Measurements from ENCODE around the gene ARFGAP1. TPM values are rescaled to one million over a fixed set of nuclear protein-coding genes. Genes with fewer than 3 reads are reported as not detected.
A peak's percentile ranks its signal among the peaks of the same experiment; 100 is the strongest.

ARFGAP1 gene
- total and polyA plus RNA-seq, 2 donors from 2014 or later = 40.4 to 84.3 TPM

DNA sequence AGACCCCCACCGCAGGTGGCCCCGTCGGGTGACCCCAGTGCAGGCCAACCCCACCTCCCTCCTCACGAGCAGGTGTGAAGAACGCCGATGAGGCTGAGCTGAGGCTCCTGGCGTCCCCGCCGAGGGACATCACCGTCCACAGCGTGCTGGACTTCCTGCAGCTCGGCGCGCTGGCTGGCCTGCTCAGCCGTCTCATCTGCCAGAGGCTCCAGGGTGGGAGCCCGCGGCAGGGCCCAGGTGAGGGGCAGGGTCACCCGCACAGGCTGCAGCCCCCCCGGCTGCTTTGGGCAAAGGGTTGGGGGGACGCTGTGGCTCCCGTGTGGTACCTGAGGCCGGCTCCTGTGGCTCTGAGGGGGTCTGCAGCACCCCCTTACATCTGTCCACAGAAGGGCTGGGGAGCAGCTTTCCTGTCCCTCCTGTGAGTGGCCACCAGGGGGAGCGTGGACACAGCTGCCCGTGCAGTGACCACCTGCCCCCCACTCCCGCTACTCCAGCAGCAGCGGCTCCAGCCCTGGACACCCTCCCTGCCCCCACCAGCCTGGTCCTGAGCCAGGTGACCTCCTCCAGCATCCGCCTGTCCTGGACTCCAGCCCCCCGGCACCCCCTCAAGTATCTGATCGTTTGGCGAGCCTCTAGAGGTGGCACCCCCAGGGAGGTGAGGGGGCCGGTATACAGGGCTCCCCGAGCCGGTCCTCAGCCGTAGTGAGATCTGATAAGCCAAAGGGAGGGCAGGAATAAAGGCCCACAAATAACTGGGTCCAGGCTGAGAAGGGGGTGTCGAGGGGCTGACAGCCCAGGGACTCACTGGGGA lies 36.9 kb downstream of the ARFGAP1 start:
- no peaks in the 10 kb centered on the region for H3K27me3 ChIP-seq (ENCODE audit: control insufficient read depth, insufficient read depth, low read length)
- H3K9ac ChIP-seq (ENCODE audit: low read length in 3 of 3) = no peak overlapping the region
- DNase-seq = peak in 4 of 5 donors; percentile 55 to 86 (median 74)
- H3K4me1 ChIP-seq (ENCODE audit: control insufficient read depth in 2 of 3, insufficient read depth in 2 of 3, low read depth in 1 of 3, low read length in 3 of 3) = no peaks in the 10 kb centered on the region
- H3K4me3 ChIP-seq (ENCODE audit: low read length in 3 of 3) = no peak overlapping the region
- FAIRE-seq = no peak
- no peak overlapping the region for H3K27ac ChIP-seq (ENCODE audit: low read depth in 2 of 2, low read length in 2 of 2)
- TF ChIP-seq, protein P1, sequence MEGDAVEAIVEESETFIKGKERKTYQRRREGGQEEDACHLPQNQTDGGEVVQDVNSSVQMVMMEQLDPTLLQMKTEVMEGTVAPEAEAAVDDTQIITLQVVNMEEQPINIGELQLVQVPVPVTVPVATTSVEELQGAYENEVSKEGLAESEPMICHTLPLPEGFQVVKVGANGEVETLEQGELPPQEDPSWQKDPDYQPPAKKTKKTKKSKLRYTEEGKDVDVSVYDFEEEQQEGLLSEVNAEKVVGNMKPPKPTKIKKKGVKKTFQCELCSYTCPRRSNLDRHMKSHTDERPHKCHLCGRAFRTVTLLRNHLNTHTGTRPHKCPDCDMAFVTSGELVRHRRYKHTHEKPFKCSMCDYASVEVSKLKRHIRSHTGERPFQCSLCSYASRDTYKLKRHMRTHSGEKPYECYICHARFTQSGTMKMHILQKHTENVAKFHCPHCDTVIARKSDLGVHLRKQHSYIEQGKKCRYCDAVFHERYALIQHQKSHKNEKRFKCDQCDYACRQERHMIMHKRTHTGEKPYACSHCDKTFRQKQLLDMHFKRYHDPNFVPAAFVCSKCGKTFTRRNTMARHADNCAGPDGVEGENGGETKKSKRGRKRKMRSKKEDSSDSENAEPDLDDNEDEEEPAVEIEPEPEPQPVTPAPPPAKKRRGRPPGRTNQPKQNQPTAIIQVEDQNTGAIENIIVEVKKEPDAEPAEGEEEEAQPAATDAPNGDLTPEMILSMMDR (IDR thresholded peaks at IDR 0.05; ENCODE audit: borderline replicate concordance, extremely low read depth, insufficient read depth) = peak; percentile 70
- H3K9me3 ChIP-seq (ENCODE audit: control insufficient read depth in 2 of 3, insufficient read depth in 1 of 3, low read length in 3 of 3) = no peaks in the 10 kb centered on the region
- intact Hi-C loops (cut with DNase I) = no loop called here
- no peaks in the 10 kb centered on the region for H3K36me3 ChIP-seq (ENCODE audit: control insufficient read depth in 2 of 3, insufficient read depth in 3 of 3, low read length in 3 of 3)

DNA sequence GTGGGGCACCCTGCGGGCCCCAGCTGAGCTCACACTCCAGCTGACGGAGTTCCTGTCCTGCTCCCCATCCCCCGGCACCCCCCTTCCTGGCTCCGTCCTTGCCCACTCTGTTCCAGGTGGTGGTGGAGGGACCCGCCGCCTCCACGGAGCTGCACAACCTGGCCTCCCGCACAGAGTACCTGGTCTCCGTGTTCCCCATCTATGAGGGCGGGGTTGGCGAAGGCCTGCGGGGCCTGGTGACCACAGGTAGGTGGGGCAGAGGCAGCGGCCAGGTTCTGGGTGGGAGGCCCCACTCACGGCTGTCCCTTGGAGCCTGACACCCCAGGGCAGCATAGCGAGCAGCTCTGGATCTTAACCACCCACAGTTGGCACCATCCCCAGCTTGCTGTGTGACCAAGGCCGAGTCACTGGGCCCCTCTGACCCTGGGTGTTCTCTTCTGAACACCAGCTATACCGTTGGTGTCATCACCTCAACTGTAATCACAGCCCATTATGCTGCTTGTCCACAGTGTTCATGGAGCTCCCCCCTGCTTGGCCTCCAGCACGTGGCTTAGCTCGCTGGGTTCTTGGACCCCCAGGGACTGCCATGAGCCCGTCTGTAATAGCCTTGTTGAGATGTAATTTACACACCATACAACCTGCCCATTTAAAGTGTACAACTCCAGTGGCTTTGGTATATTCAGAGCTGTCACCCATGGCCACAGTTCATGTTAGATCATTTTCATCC lies 37.8 kb downstream of the ARFGAP1 start:
- Histone ChIP-seq H3K27ac (ENCODE audit: low read depth in 2 of 2, low read length in 2 of 2) (no peak overlapping the region), H3K9me3 (ENCODE audit: control insufficient read depth in 2 of 3, insufficient read depth in 1 of 3, low read length in 3 of 3) (no peaks in the 10 kb centered on the region), H3K36me3 (ENCODE audit: control insufficient read depth in 2 of 3, insufficient read depth in 3 of 3, low read length in 3 of 3) (no peaks in the 10 kb centered on the region), H3K27me3 (ENCODE audit: control insufficient read depth, insufficient read depth, low read length) (no peaks in the 10 kb centered on the region), H3K9ac (ENCODE audit: low read length in 3 of 3) (no peak overlapping the region), H3K4me3 (ENCODE audit: low read length in 3 of 3) (no peak overlapping the region), H3K4me1 (ENCODE audit: control insufficient read depth in 2 of 3, insufficient read depth in 2 of 3, low read depth in 1 of 3, low read length in 3 of 3) (no peaks in the 10 kb centered on the region)
- TF ChIP-seq, protein P1 (IDR thresholded peaks at IDR 0.05; ENCODE audit: borderline replicate concordance, extremely low read depth, insufficient read depth) = no peak
- FAIRE-seq (no peak), DNase-seq (no peak)
- intact Hi-C loops (cut with DNase I) = no loop called here

DNA sequence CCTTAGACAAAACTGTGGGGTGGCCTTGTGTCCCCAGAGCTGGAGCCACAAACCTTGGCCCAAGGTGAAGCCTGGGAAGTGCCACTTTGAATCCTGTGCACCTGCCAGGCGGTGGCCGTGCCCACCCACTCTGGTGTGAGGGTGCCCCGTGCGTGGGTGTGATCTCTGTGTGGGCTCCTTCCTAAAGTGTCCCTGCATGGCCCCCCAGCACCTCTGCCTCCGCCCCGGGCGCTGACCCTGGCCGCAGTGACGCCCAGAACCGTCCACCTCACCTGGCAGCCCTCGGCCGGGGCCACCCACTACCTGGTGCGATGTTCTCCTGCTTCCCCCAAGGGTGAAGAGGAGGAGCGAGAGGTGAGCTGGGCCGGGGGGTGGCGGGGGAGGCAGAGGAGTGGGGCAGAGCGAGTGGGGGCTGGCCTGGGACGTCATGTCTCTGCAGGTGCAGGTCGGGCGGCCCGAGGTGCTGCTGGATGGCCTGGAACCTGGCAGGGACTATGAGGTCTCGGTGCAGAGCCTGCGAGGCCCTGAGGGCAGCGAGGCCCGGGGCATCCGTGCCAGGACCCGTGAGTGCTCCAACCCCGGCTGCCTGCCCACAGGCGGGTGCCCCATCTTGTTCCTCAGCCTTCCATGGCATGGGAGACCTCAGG lies 38.7 kb downstream of the ARFGAP1 start:
- Histone ChIP-seq H3K4me1 (ENCODE audit: control insufficient read depth in 2 of 3, insufficient read depth in 2 of 3, low read depth in 1 of 3, low read length in 3 of 3) (no peaks in the 10 kb centered on the region), H3K9me3 (ENCODE audit: control insufficient read depth in 2 of 3, insufficient read depth in 1 of 3, low read length in 3 of 3) (no peaks in the 10 kb centered on the region), H3K27ac (ENCODE audit: low read depth in 2 of 2, low read length in 2 of 2) (no peak overlapping the region), H3K36me3 (ENCODE audit: control insufficient read depth in 2 of 3, insufficient read depth in 3 of 3, low read length in 3 of 3) (no peaks in the 10 kb centered on the region), H3K9ac (ENCODE audit: low read length in 3 of 3) (no peak overlapping the region), H3K4me3 (ENCODE audit: low read length in 3 of 3) (no peak overlapping the region), H3K27me3 (ENCODE audit: control insufficient read depth, insufficient read depth, low read length) (no peaks in the 10 kb centered on the region)
- intact Hi-C loops (cut with DNase I) = no loop called here
- FAIRE-seq (no peak), DNase-seq (no peak)
- TF ChIP-seq, protein P1 (IDR thresholded peaks at IDR 0.05; ENCODE audit: borderline replicate concordance, extremely low read depth, insufficient read depth) = no peak
